Activated CD8-positive, alpha-beta T cell treated with anti-CD3 and anti-CD28 coated beads, Interleukin-2, amount 10 ng/mL, durations not matched to agents 7 days and 5 days (primary cell): ENCODE data around the gene PJVK. TPM values are rescaled to one million over a fixed set of nuclear protein-coding genes. Genes with fewer than 3 reads are reported as not detected.

Experiments
- ATAC-seq: fragments of 150-1000 bp; cut with Tn5 transposase; one replicate; pipeline ENCODE4 v1.10.0; 2021; ENCODE audit warnings: moderate library complexity
- CTCF ChIA-PET: fragments of 350-600 bp; sonication (Branson Sonifier 250); formaldehyde crosslinking; loops from one replicate; lab custom pipeline; 2021; ENCODE audit warnings: antibody characterized with exemption; lab: Charles Lee
- POLR2A ChIA-PET: fragments of 350-600 bp; sonication (Branson Sonifier 250); formaldehyde crosslinking; loops from one replicate; lab custom pipeline; 2021; ENCODE audit warnings: antibody characterized with exemption; lab: Charles Lee
- DNase-seq: peaks from one replicate; pipeline ENCODE4 v3.0.0-alpha.2; 2020
- H3K27ac Mint-ChIP-seq: one replicate; pipeline ENCODE4 v1.8.0; 2021; ENCODE audit warnings: mild to moderate bottlenecking, mixed read lengths
- H3K27me3 Mint-ChIP-seq: one replicate; pipeline ENCODE4 v1.8.0; 2021; ENCODE audit warnings: low read depth, mixed read lengths
- H3K36me3 Mint-ChIP-seq: one replicate; pipeline ENCODE4 v1.8.0; 2021; ENCODE audit warnings: low read depth, mixed read lengths
- H3K4me1 Mint-ChIP-seq: one replicate; pipeline ENCODE4 v1.8.0; 2021; ENCODE audit warnings: low read depth, mixed read lengths
- H3K4me3 Mint-ChIP-seq: one replicate; pipeline ENCODE4 v1.8.0; 2021; ENCODE audit warnings: mild to moderate bottlenecking, mixed read lengths
- H3K9me3 Mint-ChIP-seq: one replicate; pipeline ENCODE4 v1.8.0; 2022; ENCODE audit warnings: mixed read lengths; ENCODE audit not compliant: insufficient read depth
- total RNA-seq, 2 experiments: library from RNA; stranded (reverse); gene quantifications; one replicate each; pipeline ENCODE4 v1.2.3, GENCODE V29; 2021

PJVK gene
- total RNA-seq, 2 experiments from 2014 or later: 0.50 to 0.99 TPM

DNA sequence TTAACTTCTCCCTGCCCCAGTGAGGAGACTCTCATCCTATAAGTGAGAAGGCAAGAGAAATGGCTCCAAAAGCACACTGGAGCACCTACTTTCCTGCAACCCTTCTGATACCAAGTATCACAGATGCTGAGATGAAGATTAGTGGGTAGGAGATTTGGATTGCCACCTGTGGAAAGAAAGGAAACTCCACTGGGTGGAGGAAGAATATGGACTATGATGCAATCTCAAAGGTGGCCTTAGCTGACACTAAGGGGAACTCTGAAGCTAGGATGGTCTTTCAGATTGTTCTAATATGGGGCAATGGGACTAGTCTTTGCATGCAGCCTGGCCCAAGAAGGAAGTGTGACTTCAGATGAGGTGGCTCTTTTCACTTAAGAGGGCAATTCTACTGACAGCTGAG, 21.8 kb upstream of the PJVK start:
- POLR2A ChIA-PET: no interaction called here
- no peak overlapping the region for H3K4me3 Mint-ChIP-seq
- DNase-seq: no peak
- H3K9me3 Mint-ChIP-seq: peaks cover 6% of the 10 kb centered on the region
- peaks cover 78% of the 10 kb centered on the region for H3K36me3 Mint-ChIP-seq
- peaks cover 2% of the 10 kb centered on the region for H3K4me1 Mint-ChIP-seq
- no peak for ATAC-seq
- peak overlapping the region; percentile 2 for H3K27ac Mint-ChIP-seq
- CTCF ChIA-PET: interaction anchor here (1.5 to 2.5 kb wide), 2 partner anchors 10 to 15 kb away, joined by 7 to 16 read pairs; no protein-coding TSS in a partner anchor
- no peaks in the 10 kb centered on the region for H3K27me3 Mint-ChIP-seq

DNA sequence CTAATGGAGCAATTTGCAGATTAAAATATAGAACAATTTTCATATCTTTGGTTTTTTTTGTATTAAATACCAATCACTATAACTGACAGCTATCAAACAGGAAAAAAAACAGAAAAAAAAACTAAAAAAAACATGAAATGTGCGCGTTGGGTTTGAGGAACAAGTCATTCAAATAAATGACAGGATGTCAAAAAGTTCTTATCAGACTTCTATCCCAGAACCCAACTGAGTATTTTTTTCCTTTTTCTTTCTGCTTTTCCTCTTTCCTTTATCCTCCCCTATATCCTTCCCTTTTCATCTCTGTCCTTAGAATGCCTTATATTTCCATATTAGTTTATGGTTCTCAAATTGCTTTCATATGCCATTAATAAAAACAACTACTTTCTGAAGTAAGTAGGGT, 14.5 kb upstream of the PJVK start:
- Mint-ChIP-seq H3K9me3 (no peaks in the 10 kb centered on the region), H3K36me3 (peaks cover 47% of the 10 kb centered on the region), H3K27me3 (no peaks in the 10 kb centered on the region), H3K4me1 (no peaks in the 10 kb centered on the region), H3K27ac (no peak overlapping the region), H3K4me3 (no peak overlapping the region)
- POLR2A ChIA-PET: no interaction called here
- DNase-seq: no peak
- CTCF ChIA-PET: no interaction called here
- ATAC-seq: no peak

DNA sequence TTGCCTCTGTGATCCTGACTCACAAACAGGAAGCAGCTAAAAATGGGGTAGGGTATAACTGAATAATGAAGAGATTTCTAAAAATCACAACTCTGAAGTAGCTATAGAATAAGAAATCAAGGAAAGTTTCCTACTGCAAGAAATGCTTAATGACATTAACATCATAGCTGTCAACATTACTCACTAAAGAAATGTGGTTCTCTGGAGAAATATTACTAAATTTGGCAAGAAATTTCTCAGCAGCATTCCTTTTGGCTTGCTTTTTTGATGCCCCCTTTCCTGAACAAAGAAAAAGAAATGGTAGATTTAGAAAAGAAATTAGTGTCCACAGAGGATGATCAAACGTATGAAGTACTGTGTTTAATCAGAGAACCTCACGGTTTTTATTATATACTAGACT, 9.8 kb upstream of the PJVK start:
- ChIA-PET POLR2A (interaction anchor here (2.0 kb wide), 1 partner anchor 9 kb away, joined by 8 read pairs; the partner anchor contains the start of genes PJVK and PRKRA), CTCF (interaction anchor here (1.5 to 11.1 kb wide), 2 partner anchors 27 to 44 kb away, joined by 4 to 83 read pairs; no protein-coding TSS in a partner anchor)
- no peaks in the 10 kb centered on the region for H3K9me3 Mint-ChIP-seq
- H3K4me3 Mint-ChIP-seq: no peak overlapping the region
- H3K27me3 Mint-ChIP-seq: no peaks in the 10 kb centered on the region
- no peak overlapping the region for H3K27ac Mint-ChIP-seq
- no peak for ATAC-seq
- no peak for DNase-seq
- peaks cover 45% of the 10 kb centered on the region for H3K36me3 Mint-ChIP-seq
- no peaks in the 10 kb centered on the region for H3K4me1 Mint-ChIP-seq

DNA sequence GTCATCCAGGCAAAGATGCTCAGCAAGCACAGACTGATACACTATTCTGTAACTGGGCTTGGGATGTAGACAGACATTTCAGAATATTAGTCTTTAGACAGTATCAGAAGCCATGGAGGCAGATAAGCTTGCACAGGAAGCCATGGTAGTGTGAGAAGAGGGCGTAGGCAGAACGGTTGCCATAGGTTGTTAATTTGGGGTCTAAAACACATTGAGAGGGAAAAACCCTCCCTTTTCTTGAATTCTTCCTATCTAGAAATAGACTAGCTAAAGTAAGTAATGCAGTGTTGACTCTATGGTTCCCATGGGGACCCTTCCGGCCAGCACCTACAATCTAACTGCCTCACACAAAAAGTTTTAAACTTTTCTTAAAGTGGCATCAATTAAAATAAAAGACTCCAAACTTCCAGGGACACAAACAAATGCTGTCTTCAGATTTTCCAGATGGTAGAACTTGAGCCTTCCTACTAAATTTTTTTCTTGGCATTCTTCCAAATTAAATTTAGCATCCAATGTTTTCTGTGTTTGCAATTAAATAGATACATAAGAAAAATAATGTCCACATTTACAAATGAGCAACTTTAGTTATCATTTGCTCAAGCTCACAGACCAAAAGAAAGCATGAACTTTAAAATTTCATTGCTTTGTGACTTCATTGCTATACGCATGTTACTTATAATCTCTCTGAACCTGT, 2.1 kb upstream of the PJVK start:
- H3K9me3 Mint-ChIP-seq: no peaks in the 10 kb centered on the region
- ChIA-PET POLR2A (interaction anchor here (1.0 to 3.5 kb wide), 3 partner anchors 28 to 35 kb away, joined by 3 to 32 read pairs (median 5); no protein-coding TSS in a partner anchor), CTCF (interaction anchor here (1.0 to 11.1 kb wide), 6 partner anchors 23 to 55 kb away, joined by 4 to 83 read pairs (median 8); partner anchors contain the start of gene PLEKHA3)
- H3K4me1 Mint-ChIP-seq: peaks cover 30% of the 10 kb centered on the region
- DNase-seq (no peak), ATAC-seq (no peak)
- H3K4me3 Mint-ChIP-seq: peak overlapping the region; percentile 88
- H3K27me3 Mint-ChIP-seq: no peaks in the 10 kb centered on the region
- H3K36me3 Mint-ChIP-seq: peaks cover 37% of the 10 kb centered on the region
- H3K27ac Mint-ChIP-seq: peak overlapping the region; percentile 43

DNA sequence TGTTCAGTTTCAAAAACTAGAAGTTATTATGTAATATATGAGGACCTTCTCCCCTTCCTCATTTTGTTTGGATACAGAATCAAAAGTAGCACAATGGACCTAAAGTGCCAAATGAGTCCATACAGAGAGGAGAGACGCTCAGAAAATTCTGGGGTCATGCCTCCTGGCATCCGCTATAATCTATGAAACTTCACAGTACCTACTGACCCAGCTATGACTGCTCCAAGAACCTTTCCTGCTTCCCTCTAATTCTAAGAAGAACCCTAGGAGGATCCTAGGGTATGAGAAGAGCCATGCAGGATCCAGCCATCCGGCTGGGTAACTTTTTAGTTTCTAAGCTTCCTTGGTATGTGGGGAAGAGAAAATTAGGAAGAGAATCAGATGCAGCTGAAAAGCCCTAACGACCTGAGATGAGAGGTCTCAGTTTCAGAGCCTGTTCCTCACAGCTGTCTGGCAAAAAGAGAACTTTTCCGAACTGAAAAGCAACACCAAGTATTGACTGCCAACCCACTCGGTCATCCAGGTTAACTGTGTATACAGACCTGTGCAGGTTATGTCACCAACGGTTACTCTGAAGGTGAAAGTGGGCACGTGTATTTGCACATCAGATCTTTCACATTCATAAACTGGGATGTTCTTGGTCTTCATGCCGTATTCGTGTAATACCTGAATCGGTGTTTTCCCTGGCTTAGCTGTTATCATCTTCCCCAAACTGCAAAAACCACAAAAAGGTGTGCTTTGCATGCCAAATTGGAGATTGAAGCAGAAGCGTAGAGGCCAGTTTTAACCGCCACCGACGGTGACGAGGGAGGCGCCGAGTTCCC, 1.3 kb upstream of the PJVK start:
- no peaks in the 10 kb centered on the region for H3K9me3 Mint-ChIP-seq
- peak overlapping the region; percentile 88 for H3K4me3 Mint-ChIP-seq
- DNase-seq (no peak), ATAC-seq (no peak)
- peaks cover under 1% of the 10 kb centered on the region for H3K27me3 Mint-ChIP-seq
- ChIA-PET CTCF (interaction anchor here (1.0 to 11.1 kb wide), 7 partner anchors 22 to 74 kb away, joined by 4 to 83 read pairs (median 5); partner anchors contain the start of gene PLEKHA3), POLR2A (interaction anchor here (1.0 to 3.5 kb wide), 6 partner anchors 9 to 52 kb away, joined by 3 to 32 read pairs (median 6); no protein-coding TSS in a partner anchor)
- H3K36me3 Mint-ChIP-seq: peaks cover 33% of the 10 kb centered on the region
- H3K27ac Mint-ChIP-seq: peak overlapping the region; percentile 93
- H3K4me1 Mint-ChIP-seq: peaks cover 30% of the 10 kb centered on the region

DNA sequence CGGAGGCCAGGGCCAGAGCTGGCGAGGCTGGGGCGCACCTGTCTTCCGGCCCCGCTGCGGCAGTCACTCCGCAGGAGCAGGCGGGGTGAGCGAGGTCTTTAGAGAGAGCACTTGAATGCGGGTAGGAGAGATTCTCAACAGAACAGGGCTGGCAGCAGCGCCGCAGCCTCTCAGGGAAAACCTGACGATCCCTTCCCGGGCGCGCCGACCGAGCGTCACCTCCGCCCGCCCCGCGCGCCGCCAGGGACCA, 729 bp upstream of the PJVK start:
- POLR2A ChIA-PET: interaction anchor here (0.9 to 3.5 kb wide), 9 partner anchors 9 to 52 kb away, joined by 3 to 32 read pairs (median 4); no protein-coding TSS in a partner anchor

DNA sequence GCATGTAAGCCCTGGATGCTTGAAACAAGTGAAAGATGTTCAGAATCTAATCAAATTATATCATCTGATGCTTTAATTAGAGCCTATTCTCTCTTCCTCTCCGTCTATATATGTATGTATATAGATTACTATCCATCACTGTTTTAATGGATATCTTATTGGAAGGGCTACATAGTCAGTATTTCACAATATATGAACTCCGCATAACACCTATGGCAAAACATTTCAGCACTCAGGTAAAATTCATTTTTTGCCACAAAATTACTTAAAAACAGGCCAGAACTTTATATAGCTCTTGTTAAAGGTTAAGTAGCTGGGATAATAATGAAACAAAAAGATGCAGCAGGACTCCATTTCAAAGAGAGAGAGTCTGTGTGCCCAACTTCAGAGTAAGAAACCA, 1.2 kb downstream of the PJVK start:
- no peak overlapping the region for H3K27ac Mint-ChIP-seq
- peaks cover 30% of the 10 kb centered on the region for H3K4me1 Mint-ChIP-seq
- peak overlapping the region; percentile 40 for H3K4me3 Mint-ChIP-seq
- ChIA-PET CTCF (interaction anchor here (1.1 kb wide), 1 partner anchor 35 kb away, joined by 3 read pairs; no protein-coding TSS in a partner anchor), POLR2A (no interaction called here)
- peaks cover 3% of the 10 kb centered on the region for H3K27me3 Mint-ChIP-seq
- H3K36me3 Mint-ChIP-seq: peaks cover 17% of the 10 kb centered on the region
- H3K9me3 Mint-ChIP-seq: no peaks in the 10 kb centered on the region
- DNase-seq: no peak
- ATAC-seq: no peak

More for the DNA sequence above, 729 bp upstream of the PJVK start:
- peaks cover 28% of the 10 kb centered on the region for H3K36me3 Mint-ChIP-seq
- CTCF ChIA-PET: interaction anchor here (0.9 to 11.1 kb wide), 10 partner anchors 22 to 73 kb away, joined by 3 to 83 read pairs (median 5); partner anchors contain the start of gene PLEKHA3
- peak overlapping the region; percentile 93 for H3K27ac Mint-ChIP-seq
- peaks cover 30% of the 10 kb centered on the region for H3K4me1 Mint-ChIP-seq
- DNase-seq (peak; percentile 79), ATAC-seq (peak; percentile 58)
- no peaks in the 10 kb centered on the region for H3K9me3 Mint-ChIP-seq
- H3K27me3 Mint-ChIP-seq: peaks cover 3% of the 10 kb centered on the region
- peak overlapping the region; percentile 88 for H3K4me3 Mint-ChIP-seq

- DNase-seq: no peak
- H3K27me3 Mint-ChIP-seq: peaks cover 3% of the 10 kb centered on the region
- peaks cover 14% of the 10 kb centered on the region for H3K36me3 Mint-ChIP-seq
- no peak overlapping the region for H3K4me3 Mint-ChIP-seq
- no peak for ATAC-seq
- ChIA-PET CTCF (interaction anchor here (1.1 kb wide), 1 partner anchor 36 kb away, joined by 3 read pairs; no protein-coding TSS in a partner anchor), POLR2A (no interaction called here)
- H3K4me1 Mint-ChIP-seq: peaks cover 29% of the 10 kb centered on the region
- H3K27ac Mint-ChIP-seq: no peak overlapping the region
- no peaks in the 10 kb centered on the region for H3K9me3 Mint-ChIP-seq
Measured at GRCh38 chr2:178452870-178453269, 1.7 kb downstream of the PJVK start.

- ATAC-seq (no peak), DNase-seq (no peak)
- Mint-ChIP-seq H3K36me3 (no peaks in the 10 kb centered on the region), H3K27me3 (peaks cover 3% of the 10 kb centered on the region), H3K9me3 (no peaks in the 10 kb centered on the region), H3K4me3 (no peak overlapping the region), H3K4me1 (peaks cover 9% of the 10 kb centered on the region), H3K27ac (no peak overlapping the region)
- POLR2A ChIA-PET: no interaction called here
- CTCF ChIA-PET: no interaction called here
Measured at GRCh38 chr2:178455947-178456346, 4.8 kb downstream of the PJVK start.

- Mint-ChIP-seq H3K27me3 (peaks cover 3% of the 10 kb centered on the region), H3K36me3 (no peaks in the 10 kb centered on the region), H3K4me1 (peaks cover under 1% of the 10 kb centered on the region), H3K27ac (no peak overlapping the region), H3K9me3 (no peaks in the 10 kb centered on the region), H3K4me3 (no peak overlapping the region)
- ChIA-PET POLR2A (no interaction called here), CTCF (no interaction called here)
- DNase-seq (no peak), ATAC-seq (no peak)
Measured at GRCh38 chr2:178457390-178457886, 6.3 kb downstream of the PJVK start.

- H3K9me3 Mint-ChIP-seq: no peaks in the 10 kb centered on the region
- no peak for ATAC-seq
- DNase-seq: no peak
- ChIA-PET POLR2A (no interaction called here), CTCF (interaction anchor here (0.8 kb wide), 1 partner anchor 18 kb away, joined by 4 read pairs; the partner anchor contains the start of genes PJVK and PRKRA)
- H3K27me3 Mint-ChIP-seq: no peaks in the 10 kb centered on the region
- H3K36me3 Mint-ChIP-seq: peaks cover 9% of the 10 kb centered on the region
- H3K27ac Mint-ChIP-seq: no peak overlapping the region
- no peaks in the 10 kb centered on the region for H3K4me1 Mint-ChIP-seq
- H3K4me3 Mint-ChIP-seq: no peak overlapping the region
Measured at GRCh38 chr2:178469219-178469849, 18.2 kb downstream of the PJVK start.
